Stimulated activated CD8-positive, alpha-beta memory T cell treated with anti-CD3 and anti-CD28 coated beads, Interleukin-7, amount 100 ng/mL, for 48 hours (primary cell): ENCODE results near the gene SLC22A13.
"Not testable (repeated sequence)": the region's sequence is repeated elsewhere in the genome, so short reads cannot be mapped to it uniquely, and the experiment has no call there.

Source experiments
- DNase-seq, 2 donors: peaks; one replicate each; pipeline ENCODE4 v3.0.0-alpha.2; 2020; ENCODE audit warnings: low read depth in 1 of 2; ENCODE audit errors: extremely low read depth in 1 of 2

Gene SLC22A13

GRCh38 chr3:38260474-38260873 is 5.1 kb upstream of the SLC22A13 start:
- DNase-seq = no peak

GRCh38 chr3:38264353-38264771 is 1.2 kb upstream of the SLC22A13 start:
- no peak for DNase-seq

GRCh38 chr3:38264779-38265178 is 833 bp upstream of the SLC22A13 start:
- no peak for DNase-seq

GRCh38 chr3:38266810-38267209 is 1.2 kb downstream of the SLC22A13 start:
- no peak for DNase-seq

GRCh38 chr3:38267662-38268061 is 2.0 kb downstream of the SLC22A13 start:
- DNase-seq = no peak

- DNase-seq = no peak
Measured at GRCh38 chr3:38268087-38268486, 2.5 kb downstream of the SLC22A13 start.

GRCh38 chr3:38268522-38268921 is 2.9 kb downstream of the SLC22A13 start:
- no peak for DNase-seq

GRCh38 chr3:38270606-38271005 is 5.0 kb downstream of the SLC22A13 start:
- DNase-seq = no peak

GRCh38 chr3:38271553-38271952 is 5.9 kb downstream of the SLC22A13 start:
- DNase-seq = no peak

GRCh38 chr3:38274864-38275649 is 9.4 kb downstream of the SLC22A13 start:
- DNase-seq = no peak

GRCh38 chr3:38275658-38276057 is 10.0 kb downstream of the SLC22A13 start:
- no peak for DNase-seq

GRCh38 chr3:38276081-38276916 is 10.7 kb downstream of the SLC22A13 start:
- no peak for DNase-seq

- no peak for DNase-seq
Measured at GRCh38 chr3:38276917-38277630, 11.5 kb downstream of the SLC22A13 start.

GRCh38 chr3:38278841-38279240 is 13.2 kb downstream of the SLC22A13 start:
- no peak for DNase-seq

GRCh38 chr3:38281895-38282686 is 16.5 kb downstream of the SLC22A13 start, which contains the start of gene SLC22A14:
SLC22A14 (plus strand) TSS chr3:38282294; CDS start chr3:38306027, 23,733 bp downstream.
- DNase-seq = no peak

GRCh38 chr3:38283810-38284755 is 18.5 kb downstream of the SLC22A13 start:
- DNase-seq = no peak

GRCh38 chr3:38284756-38285150 is 19.1 kb downstream of the SLC22A13 start:
- DNase-seq = no peak

- not testable (repeated sequence) for DNase-seq
Measured at GRCh38 chr3:38289286-38290217, 23.9 kb downstream of the SLC22A13 start.
